Astrocyte of the cerebellum (primary cell): ENCODE results near the gene BCL3.
"Not testable (repeated sequence)": the region's sequence is repeated elsewhere in the genome, so short reads cannot be mapped to it uniquely, and the experiment has no call there.

Experiments
- DNase-seq: peaks from one replicate; pipeline ENCODE4 v3.0.0-alpha.2; 2011; ENCODE audit warnings: low read depth
- H3K4me3 ChIP-seq: 2 replicates; pipeline ENCODE4 v1.5.1; 2011; ENCODE audit warnings: mild to moderate bottlenecking, low read depth, low read length, moderate library complexity
- in situ Hi-C: cut with HindIII; loops from 2 replicates; pipeline ENCODE4 v1.10.0; 2017; ENCODE audit warnings: low sequenced_read_pairs
- TF ChIP-seq, protein P1 (sequence below): IDR thresholded peaks from 2 replicates; pipeline ENCODE4 v1.5.1; 2012; ENCODE audit warnings: low read length, low read depth, moderate library complexity, mild to moderate bottlenecking; ENCODE audit errors: missing control alignments

The BCL3 gene

DNA sequence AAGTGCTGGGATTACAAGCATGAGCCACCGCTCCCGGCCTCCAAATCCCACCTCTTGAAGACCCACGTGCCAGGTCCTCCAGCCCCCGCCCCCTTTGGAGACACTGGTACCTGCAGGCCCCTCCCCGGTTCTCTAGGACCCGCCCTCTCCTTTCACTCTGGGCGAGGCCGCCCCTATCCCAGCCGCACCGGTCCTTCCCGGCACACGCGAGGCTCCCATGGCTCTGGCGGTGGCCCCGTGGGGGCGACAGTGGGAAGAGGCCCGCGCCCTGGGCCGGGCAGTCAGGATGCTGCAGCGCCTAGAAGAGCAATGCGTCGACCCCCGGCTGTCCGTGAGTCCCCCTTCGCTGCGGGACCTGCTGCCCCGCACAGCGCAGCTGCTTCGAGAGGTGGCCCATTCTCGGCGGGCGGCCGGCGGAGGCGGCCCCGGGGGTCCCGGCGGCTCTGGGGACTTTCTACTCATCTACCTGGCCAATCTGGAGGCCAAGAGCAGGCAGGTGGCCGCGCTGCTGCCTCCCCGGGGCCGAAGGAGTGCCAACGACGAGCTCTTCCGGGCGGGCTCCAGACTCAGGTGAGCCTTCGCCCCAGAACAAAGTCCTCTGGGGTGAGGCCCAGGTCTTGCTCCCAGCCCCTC, 29.3 kb downstream of the BCL3 start, which contains the start of gene CBLC:
Gene CBLC (plus strand): TSS at position 176 of the 633 bp plus-strand sequence. CDS start 42 bp downstream, at position 218.
- H3K4me3 ChIP-seq, result no peak within 1 kb of the TSS
- no peak for DNase-seq
- in situ Hi-C loops, result no loop called here
- TF ChIP-seq, protein P1, sequence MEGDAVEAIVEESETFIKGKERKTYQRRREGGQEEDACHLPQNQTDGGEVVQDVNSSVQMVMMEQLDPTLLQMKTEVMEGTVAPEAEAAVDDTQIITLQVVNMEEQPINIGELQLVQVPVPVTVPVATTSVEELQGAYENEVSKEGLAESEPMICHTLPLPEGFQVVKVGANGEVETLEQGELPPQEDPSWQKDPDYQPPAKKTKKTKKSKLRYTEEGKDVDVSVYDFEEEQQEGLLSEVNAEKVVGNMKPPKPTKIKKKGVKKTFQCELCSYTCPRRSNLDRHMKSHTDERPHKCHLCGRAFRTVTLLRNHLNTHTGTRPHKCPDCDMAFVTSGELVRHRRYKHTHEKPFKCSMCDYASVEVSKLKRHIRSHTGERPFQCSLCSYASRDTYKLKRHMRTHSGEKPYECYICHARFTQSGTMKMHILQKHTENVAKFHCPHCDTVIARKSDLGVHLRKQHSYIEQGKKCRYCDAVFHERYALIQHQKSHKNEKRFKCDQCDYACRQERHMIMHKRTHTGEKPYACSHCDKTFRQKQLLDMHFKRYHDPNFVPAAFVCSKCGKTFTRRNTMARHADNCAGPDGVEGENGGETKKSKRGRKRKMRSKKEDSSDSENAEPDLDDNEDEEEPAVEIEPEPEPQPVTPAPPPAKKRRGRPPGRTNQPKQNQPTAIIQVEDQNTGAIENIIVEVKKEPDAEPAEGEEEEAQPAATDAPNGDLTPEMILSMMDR, result no peak

DNA sequence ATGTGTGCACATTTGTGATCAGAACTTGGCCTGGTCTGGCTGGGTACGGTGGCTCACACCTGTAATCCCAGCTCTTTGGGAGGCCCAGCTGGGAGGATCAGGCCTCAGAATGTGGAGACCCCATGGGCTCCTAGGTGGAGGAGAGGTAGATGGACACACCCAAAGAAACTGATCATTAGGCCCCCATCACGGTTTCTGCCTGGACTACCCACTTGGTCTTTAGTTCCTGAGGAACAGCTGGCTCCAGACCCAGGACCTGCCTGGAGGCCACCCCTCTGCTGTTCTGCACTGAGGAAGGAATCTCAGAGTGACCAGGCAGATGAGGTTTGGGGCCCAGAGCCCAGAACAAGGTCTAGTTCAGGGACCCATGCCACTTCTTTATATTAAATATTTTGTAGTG, 30.6 kb downstream of the BCL3 start:
- TF ChIP-seq, protein P1, result no peak
- H3K4me3 ChIP-seq, result no peak overlapping the region

DNA sequence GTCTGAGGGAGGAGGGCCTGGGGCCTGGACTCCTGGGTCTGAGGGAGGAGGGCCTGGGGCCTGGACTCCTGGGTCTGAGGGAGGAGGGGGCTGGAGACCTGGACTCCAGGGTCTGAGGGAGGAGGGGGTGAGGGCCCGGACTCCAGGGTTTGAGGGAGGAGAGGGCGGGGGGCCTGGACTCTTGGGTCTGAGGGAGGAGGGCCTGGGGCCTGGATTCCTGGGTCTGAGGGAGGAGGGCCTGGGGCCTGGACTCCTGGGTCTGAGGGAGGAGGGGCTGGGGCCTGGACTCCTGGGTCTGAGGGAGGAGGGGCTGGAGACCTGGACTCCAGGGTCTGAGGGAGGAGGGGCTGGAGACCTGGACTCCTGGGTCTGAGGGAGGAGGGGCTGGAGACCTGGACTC, 33.2 kb downstream of the BCL3 start:
- H3K4me3 ChIP-seq, in situ Hi-C loops, DNase-seq: not testable (repeated sequence)

More for the DNA sequence above, 30.6 kb downstream of the BCL3 start:
- no peak for DNase-seq
- in situ Hi-C loops, result no loop called here

DNA sequence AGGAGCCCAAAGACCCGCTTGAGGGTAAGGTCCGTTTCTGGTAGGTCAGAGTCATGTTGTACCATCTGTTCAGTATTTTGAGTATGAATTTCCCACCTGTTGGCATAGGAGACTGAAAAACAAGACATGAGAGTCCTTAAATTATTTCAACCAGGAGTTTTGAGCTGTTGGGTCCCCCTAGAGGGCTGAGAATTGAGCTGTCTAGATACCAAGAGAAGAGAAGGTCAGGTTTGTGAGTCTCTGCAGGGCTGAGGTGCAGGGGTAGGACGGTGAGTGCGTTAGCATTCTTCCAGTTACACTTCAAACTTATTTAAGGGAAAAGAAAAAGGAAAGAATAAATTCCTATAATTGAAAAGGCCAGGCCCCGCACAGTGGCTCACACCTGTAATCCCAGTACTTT, 34.2 kb downstream of the BCL3 start:
- TF ChIP-seq, protein P1, result peak; percentile 15
- in situ Hi-C loops, result no loop called here
- H3K4me3 ChIP-seq, result no peak overlapping the region
- no peak for DNase-seq

DNA sequence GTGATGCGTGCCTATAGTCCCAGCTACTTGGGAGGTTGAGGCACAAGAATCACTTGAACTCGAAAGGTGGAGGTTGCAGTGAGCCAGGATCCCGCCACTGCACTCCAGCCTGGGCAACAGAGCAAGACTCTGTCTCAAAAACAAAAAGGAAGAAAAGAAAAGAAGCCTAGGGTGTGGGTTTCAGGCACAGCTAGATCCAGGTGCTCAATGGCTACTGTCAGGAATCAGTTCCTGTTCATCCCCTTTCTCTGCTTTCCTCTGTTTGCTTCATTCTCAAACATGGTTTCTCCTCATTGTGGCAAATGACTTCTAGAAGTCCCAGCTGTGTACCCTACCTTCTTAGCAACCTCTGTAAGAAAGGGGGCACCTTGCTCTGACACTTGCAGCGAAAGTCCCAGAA, 35.0 kb downstream of the BCL3 start:
- no peak overlapping the region for H3K4me3 ChIP-seq
- in situ Hi-C loops, result no loop called here
- TF ChIP-seq, protein P1, result no peak
- no peak for DNase-seq

DNA sequence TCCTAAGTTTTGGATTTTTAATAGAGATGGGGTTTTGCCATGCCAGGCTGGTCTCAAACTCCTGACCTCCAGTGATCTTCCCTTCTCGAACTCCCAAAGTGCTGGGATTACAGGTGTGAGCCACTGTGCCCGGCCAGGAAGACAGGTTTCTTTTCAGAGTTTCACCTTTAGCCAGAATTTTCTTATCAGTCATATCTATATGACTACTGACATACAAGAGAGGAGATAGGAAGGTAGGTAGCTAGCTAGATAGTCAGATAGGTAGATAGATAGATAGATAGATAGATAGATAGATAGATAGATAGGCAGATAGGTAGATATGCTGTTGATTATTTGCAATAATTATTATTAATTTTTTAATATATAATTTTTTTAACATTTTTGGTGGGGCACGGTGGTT, 36.8 kb downstream of the BCL3 start:
- no peak overlapping the region for H3K4me3 ChIP-seq
- in situ Hi-C loops, result no loop called here
- TF ChIP-seq, protein P1, result no peak
- no peak for DNase-seq

DNA sequence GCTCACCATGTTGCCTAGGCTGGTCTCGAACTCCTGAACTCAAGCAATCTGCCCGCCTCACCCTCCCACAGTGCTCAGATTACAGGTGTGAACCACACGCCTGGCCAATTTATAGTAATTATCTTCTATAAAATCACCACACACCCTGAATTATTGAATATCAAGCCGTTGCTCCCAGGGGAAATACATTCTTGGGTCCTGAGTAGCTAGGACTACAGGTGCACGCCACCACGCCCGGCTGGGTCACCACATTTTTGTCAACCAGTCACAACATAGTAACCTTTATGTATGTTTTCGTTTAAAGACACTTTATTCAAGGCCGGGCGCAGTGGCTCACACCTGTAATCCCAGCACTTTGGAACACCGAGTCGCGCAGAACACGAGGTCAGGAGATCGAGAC, 37.5 kb downstream of the BCL3 start:
- H3K4me3 ChIP-seq, result no peak overlapping the region
- in situ Hi-C loops, result no loop called here
- TF ChIP-seq, protein P1, result no peak
- no peak for DNase-seq
